Left hindlimb (tissue), 1 donor: Measurements from ENCODE around the gene ANKRD33B.

Experiments
- DNase-seq: peaks from one replicate; pipeline ENCODE4 v3.0.0-alpha.2; 2018

ANKRD33B gene

DNA sequence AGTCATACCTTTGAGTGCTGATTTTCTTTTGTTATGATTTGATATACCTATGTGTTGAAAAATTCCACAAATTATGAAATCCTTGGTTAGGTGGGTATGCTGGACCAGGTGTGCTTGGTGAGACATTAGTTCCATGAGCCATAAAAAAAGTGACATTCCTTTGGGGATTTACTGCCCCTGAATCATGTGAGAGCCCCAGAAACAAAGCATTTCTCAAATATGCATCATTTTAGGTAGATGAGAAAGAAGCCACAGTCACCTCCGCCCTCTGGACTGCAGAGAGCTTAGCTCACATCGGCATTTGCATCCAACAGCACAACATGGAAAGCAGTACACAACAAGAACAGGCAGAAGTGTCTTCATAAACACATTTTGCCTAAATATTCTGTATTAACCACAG lies 141.9 kb downstream of the ANKRD33B start:
- no peak for DNase-seq

- no peak for DNase-seq
Measured at GRCh38 chr5:10706326-10706725, 142.5 kb downstream of the ANKRD33B start.
